KMS-11 (cell line): ENCODE data around the gene MPPED2.

Experiments used
- H2AFZ ChIP-seq: fragments of 200-600 bp; sonication (generic); 2 replicates; pipeline ENCODE4 v1.6.1; 2016; ENCODE audit warnings: antibody characterized with exemption, mixed run types, low read depth
- H3K27ac ChIP-seq: fragments of 200-600 bp; sonication (generic); 2 replicates; pipeline ENCODE4 v1.6.1; 2016; ENCODE audit warnings: mild to moderate bottlenecking, mixed run types
- H3K27me3 ChIP-seq: fragments of 200-600 bp; sonication (generic); 2 replicates; pipeline ENCODE4 v1.6.1; 2017; ENCODE audit warnings: mild to moderate bottlenecking, low read depth, mixed run types, moderate library complexity; ENCODE audit not compliant: insufficient read depth
- H3K36me3 ChIP-seq: fragments of 200-600 bp; sonication (generic); 2 replicates; pipeline ENCODE4 v1.6.1; 2017; ENCODE audit warnings: mild to moderate bottlenecking, mixed run types; ENCODE audit not compliant: insufficient read depth
- H3K4me1 ChIP-seq: fragments of 200-600 bp; sonication (generic); 2 replicates; pipeline ENCODE4 v1.6.1; 2016; ENCODE audit warnings: mild to moderate bottlenecking, low read depth, mixed run types; ENCODE audit not compliant: poor library complexity, severe bottlenecking
- H3K4me2 ChIP-seq: fragments of 200-600 bp; sonication (generic); 2 replicates; pipeline ENCODE4 v1.7.0; 2016; ENCODE audit warnings: mild to moderate bottlenecking, mixed run types
- H3K4me3 ChIP-seq: fragments of 200-600 bp; sonication (generic); IDR thresholded peaks from 2 replicates; pipeline ENCODE4 v1.6.1; 2017; ENCODE audit warnings: low read depth, low read length, mixed read lengths; ENCODE audit not compliant: insufficient read depth
- H3K79me2 ChIP-seq: fragments of 200-600 bp; sonication (generic); 2 replicates; pipeline ENCODE4 v1.6.1; 2016; ENCODE audit warnings: low read depth, mixed run types; ENCODE audit not compliant: insufficient read depth
- H3K9ac ChIP-seq: fragments of 200-600 bp; sonication (generic); 2 replicates; pipeline ENCODE4 v1.6.1; 2016; ENCODE audit warnings: mild to moderate bottlenecking, mixed run types
- H4K20me1 ChIP-seq: fragments of 200-600 bp; sonication (generic); 2 replicates; pipeline ENCODE4 v1.6.1; 2016; ENCODE audit warnings: mild to moderate bottlenecking, mixed run types; ENCODE audit not compliant: insufficient read depth
- CTCF ChIP-seq: fragments of 200-600 bp; sonication (generic); conservative IDR thresholded peaks from 2 replicates; pipeline ENCODE4 v1.6.1; 2017; ENCODE audit warnings: low read depth, mild to moderate bottlenecking, antibody characterized with exemption, low read length, moderate library complexity, mixed read lengths

Gene MPPED2

GRCh38 chr11:30510750-30511149 is 75.4 kb downstream of the MPPED2 start:
- Histone ChIP-seq H4K20me1 (no peaks in the 10 kb centered on the region), H3K27me3 (no peaks in the 10 kb centered on the region), H3K4me2 (no peak overlapping the region), H3K4me1 (no peaks in the 10 kb centered on the region), H2AFZ (no peak overlapping the region), H3K4me3 (no peak overlapping the region), H3K27ac (no peak overlapping the region), H3K79me2 (no peaks in the 10 kb centered on the region), H3K36me3 (no peaks in the 10 kb centered on the region), H3K9ac (no peak overlapping the region)
- TF ChIP-seq CTCF: no peak

DNA sequence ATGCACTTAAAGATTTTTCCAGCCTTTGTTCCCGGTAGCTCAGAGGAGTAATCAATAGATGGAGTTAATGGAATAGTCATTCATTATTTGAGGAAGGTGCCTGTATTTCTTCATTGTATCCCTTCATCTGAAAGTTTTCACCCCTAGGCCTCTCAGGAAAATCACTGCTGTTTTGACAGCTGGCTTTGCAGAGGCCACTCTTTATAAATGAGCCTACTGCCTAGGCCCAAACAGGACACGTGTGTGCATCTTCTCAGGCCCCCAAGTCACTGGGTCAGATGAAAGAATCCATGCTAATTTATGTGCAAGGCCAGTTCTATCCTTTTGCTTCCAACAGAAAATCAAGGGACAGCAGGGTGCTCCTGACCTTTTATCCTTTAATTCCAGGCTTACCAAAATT is 76.8 kb downstream of the MPPED2 start:
- TF ChIP-seq CTCF: no peak
- Histone ChIP-seq H3K4me3 (no peak overlapping the region), H3K79me2 (no peaks in the 10 kb centered on the region), H3K27ac (no peak overlapping the region), H3K9ac (no peak overlapping the region), H3K4me1 (no peaks in the 10 kb centered on the region), H4K20me1 (no peaks in the 10 kb centered on the region), H2AFZ (no peak overlapping the region), H3K27me3 (no peaks in the 10 kb centered on the region), H3K4me2 (no peak overlapping the region), H3K36me3 (no peaks in the 10 kb centered on the region)

DNA sequence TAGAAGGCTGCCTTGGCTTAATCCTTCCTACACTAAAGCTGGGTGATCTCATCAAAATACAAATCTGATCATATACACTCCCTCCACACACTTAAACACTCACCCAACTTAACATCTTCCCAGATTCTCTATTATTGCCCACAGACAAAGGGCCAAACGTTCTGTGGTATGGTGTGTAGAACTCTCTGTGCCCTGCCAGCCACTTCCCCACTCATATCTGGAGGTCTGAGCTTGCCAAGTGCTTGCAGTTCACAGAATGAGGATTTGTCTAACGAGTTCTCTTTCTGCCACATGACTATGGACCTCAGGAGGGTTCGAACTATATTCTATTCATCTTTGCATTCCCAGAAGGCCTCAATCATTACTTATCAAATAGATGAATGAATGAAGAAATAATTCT is 77.6 kb downstream of the MPPED2 start:
- no peaks in the 10 kb centered on the region for H4K20me1 ChIP-seq

GRCh38 chr11:30505603-30506002 is 80.5 kb downstream of the MPPED2 start:
- H3K27ac ChIP-seq: no peak overlapping the region
- no peak for TF ChIP-seq CTCF
- no peaks in the 10 kb centered on the region for H3K36me3 ChIP-seq
- H3K79me2 ChIP-seq: no peaks in the 10 kb centered on the region
- H3K4me2 ChIP-seq: no peak overlapping the region
- H3K4me3 ChIP-seq: no peak overlapping the region
- H4K20me1 ChIP-seq: no peaks in the 10 kb centered on the region
- H2AFZ ChIP-seq: no peak overlapping the region
- H3K4me1 ChIP-seq: no peaks in the 10 kb centered on the region
- H3K27me3 ChIP-seq: no peaks in the 10 kb centered on the region
- no peak overlapping the region for H3K9ac ChIP-seq

More for the DNA sequence above, 77.6 kb downstream of the MPPED2 start:
- Histone ChIP-seq H3K27me3 (no peaks in the 10 kb centered on the region), H2AFZ (no peak overlapping the region), H3K9ac (no peak overlapping the region), H3K27ac (no peak overlapping the region), H3K79me2 (no peaks in the 10 kb centered on the region), H3K4me3 (no peak overlapping the region), H3K4me2 (no peak overlapping the region), H3K36me3 (no peaks in the 10 kb centered on the region), H3K4me1 (no peaks in the 10 kb centered on the region)
- no peak for TF ChIP-seq CTCF
